PC-3 (cell line): ENCODE results near the gene RPS2. TPM values are rescaled to one million over a fixed set of nuclear protein-coding genes. Genes with fewer than 3 reads are reported as not detected.

Source experiments
- ATAC-seq: fragments of 200-7000 bp; cut with Tn5 transposase; 2 replicates; pipeline ENCODE4 v1.9.1; 2020; ENCODE audit warnings: mild to moderate bottlenecking, moderate library complexity
- BruUV-seq: library from RNA; stranded (reverse); fragments of 400-500 nt; replicated peaks from 2 replicates; lab custom pipeline; 2021; lab: Mats Ljungman, UMichigan
- CTCF ChIA-PET: fragments of 300-600 bp; sonication (Branson Sonifier 250); formaldehyde crosslinking; loops from one replicate; lab custom pipeline; 2022; ENCODE audit warnings: antibody characterized with exemption; lab: Charles Lee
- POLR2A ChIA-PET: fragments of 300-600 bp; sonication (Branson Sonifier 250); formaldehyde crosslinking; loops from one replicate; lab custom pipeline; 2022; ENCODE audit warnings: antibody characterized with exemption; ENCODE audit not compliant: unreplicated experiment; lab: Charles Lee
- DNase-seq: peaks from one replicate; pipeline ENCODE4 v3.0.0-alpha.2; 2015
- H2AFZ ChIP-seq: fragments of 300-600 bp; sonication (generic); 2 replicates; pipeline ENCODE4 v1.6.0; 2016; ENCODE audit warnings: antibody characterized with exemption, low read length
- H3F3A ChIP-seq: fragments of 300-600 bp; sonication (generic); one replicate; pipeline ENCODE4 v1.6.0; 2017; ENCODE audit warnings: antibody characterized with exemption, low read length, control low read depth, mild to moderate bottlenecking; ENCODE audit not compliant: unreplicated experiment
- H3K27ac ChIP-seq: fragments of 300-600 bp; sonication (generic); 2 replicates; pipeline ENCODE4 v1.5.1; 2016; ENCODE audit warnings: mild to moderate bottlenecking, low read length
- H3K27me3 ChIP-seq: fragments of 300-600 bp; sonication (generic); 2 replicates; pipeline ENCODE4 v1.6.1; 2016; ENCODE audit warnings: low read length, mixed read lengths
- H3K36me3 ChIP-seq: fragments of 300-600 bp; sonication (generic); 2 replicates; pipeline ENCODE4 v1.6.1; 2016; ENCODE audit warnings: low read depth, mixed run types, low read length, mixed read lengths
- H3K4me1 ChIP-seq: fragments of 300-600 bp; sonication (generic); 2 replicates; pipeline ENCODE4 v1.5.1; 2016; ENCODE audit warnings: low read length; ENCODE audit not compliant: insufficient read depth
- H3K4me2 ChIP-seq: fragments of 300-600 bp; sonication (generic); 2 replicates; pipeline ENCODE4 v1.6.0; 2016; ENCODE audit warnings: low read length
- H3K4me3 ChIP-seq: fragments of 300-600 bp; sonication (generic); 2 replicates; pipeline ENCODE4 v1.5.1; 2016; ENCODE audit warnings: mild to moderate bottlenecking, low read length, mixed read lengths
- H3K79me2 ChIP-seq: fragments of 300-600 bp; sonication (generic); 2 replicates; pipeline ENCODE4 v1.6.1; 2017; ENCODE audit warnings: low read length, mixed read lengths
- H3K9ac ChIP-seq: fragments of 300-600 bp; sonication (generic); 2 replicates; pipeline ENCODE4 v1.6.0; 2016; ENCODE audit warnings: mild to moderate bottlenecking, low read length
- H3K9me2 ChIP-seq: fragments of 300-600 bp; sonication (generic); replicated peaks from 2 replicates; pipeline ENCODE4 v1.6.1; 2016; ENCODE audit warnings: mixed run types, low read length, mixed read lengths
- H3K9me3 ChIP-seq: fragments of 300-600 bp; sonication (generic); 2 replicates; pipeline ENCODE4 v1.6.1; 2016; ENCODE audit warnings: low read length, mixed read lengths
- H4K20me1 ChIP-seq: fragments of 300-600 bp; sonication (generic); 2 replicates; pipeline ENCODE4 v1.6.1; 2016; ENCODE audit warnings: low read length, mixed read lengths
- CTCF ChIP-seq: fragments of 300-600 bp; sonication (generic); conservative IDR thresholded peaks from 2 replicates; pipeline ENCODE4 v1.5.1; 2017; ENCODE audit warnings: antibody characterized with exemption, low read depth, mild to moderate bottlenecking, low read length
- EZH2 ChIP-seq: fragments of 300-600 bp; sonication (generic); IDR thresholded peaks from one replicate; pipeline ENCODE4 v1.6.1; 2017; ENCODE audit warnings: antibody characterized with exemption, mild to moderate bottlenecking, low read length; ENCODE audit not compliant: unreplicated experiment
- EZH2phosphoT487 ChIP-seq: fragments of 300-600 bp; sonication (generic); IDR thresholded peaks from 2 replicates; pipeline ENCODE4 v1.6.1; 2018; ENCODE audit warnings: mild to moderate bottlenecking, antibody characterized with exemption, low read length, borderline replicate concordance
- intact Hi-C: fragments of 100-400 bp; cut with micrococcal nuclease; formaldehyde crosslinking; loops from 2 replicates; pipeline ENCODE4 v1.9.0; 2023
- total RNA-seq: library from RNA; depleted of rRNA; stranded (reverse); fragments of >200 nt; gene quantifications from 2 replicates; pipeline ENCODE4 v1.2.3, GENCODE V29; 2014

RPS2 gene
- total RNA-seq, 1 experiment from 2014 or later, result 2,234 TPM

- Histone ChIP-seq H3K9ac (peak overlapping the region; percentile 60; the same call in 1 of the 2 replicates), H3F3A (no peaks in the 10 kb centered on the region), H3K9me3 (no peaks in the 10 kb centered on the region), H2AFZ (peak overlapping the region; percentile 77), H3K4me2 (peak overlapping the region; percentile 93), H3K27me3 (no peaks in the 10 kb centered on the region), H3K36me3 (no peaks in the 10 kb centered on the region), H3K9me2 (no peaks in the 10 kb centered on the region), H3K79me2 (peaks cover 6% of the 10 kb centered on the region; the same call in 1 of the 2 replicates), H3K27ac (peak overlapping the region; percentile 41), H3K4me3 (peak overlapping the region; percentile 85), H4K20me1 (no peaks in the 10 kb centered on the region), H3K4me1 (peaks cover 11% of the 10 kb centered on the region)
- ChIA-PET CTCF (no interaction called here), POLR2A (no interaction called here)
- intact Hi-C loops, result no loop called here
- no peak for TF ChIP-seq EZH2
- DNase-seq (peak; percentile 52), ATAC-seq (peak; percentile 16)
- TSS peak; percentile 66 for BruUV-seq
Measured at GRCh38 chr16:1942047-1942809, 22.4 kb downstream of the RPS2 start.

GRCh38 chr16:1941162-1942046, 23.2 kb downstream of the RPS2 start:
- DNase-seq (no peak), ATAC-seq (no peak)
- no peaks in the 10 kb centered on the region for H3K27me3 ChIP-seq
- intact Hi-C loops, result no loop called here
- CTCF ChIA-PET, result interaction anchor here (0.7 kb wide), 1 partner anchor 9 kb away, joined by 4 read pairs; no protein-coding TSS in a partner anchor
- POLR2A ChIA-PET, result no interaction called here
- peak overlapping the region; percentile 41 for H3K27ac ChIP-seq
- no peaks in the 10 kb centered on the region for H3K36me3 ChIP-seq
- H4K20me1 ChIP-seq, result no peaks in the 10 kb centered on the region
- H3F3A ChIP-seq, result no peaks in the 10 kb centered on the region
- peaks cover 11% of the 10 kb centered on the region for H3K4me1 ChIP-seq
- no peak overlapping the region; the same call in 1 of the 2 replicates for H2AFZ ChIP-seq
- peak overlapping the region; percentile 85 for H3K4me3 ChIP-seq
- no TSS peak for BruUV-seq
- no peaks in the 10 kb centered on the region for H3K9me3 ChIP-seq
- no peaks in the 10 kb centered on the region for H3K9me2 ChIP-seq
- H3K4me2 ChIP-seq, result peak overlapping the region; percentile 93
- TF ChIP-seq CTCF, result 0 out of 2 replicates have a peak, but pooled peaks have one; percentile 10
- no peak for TF ChIP-seq EZH2phosphoT487
- TF ChIP-seq EZH2, result no peak
- H3K79me2 ChIP-seq, result peaks cover 6% of the 10 kb centered on the region; the same call in 1 of the 2 replicates
- no peak overlapping the region for H3K9ac ChIP-seq
